Stimulated activated CD8-positive, alpha-beta memory T cell treated with anti-CD3 and anti-CD28 coated beads, Interleukin-4, amount 100 ng/mL, for 4 hours (primary cell): Measurements from ENCODE around the gene ELK4.
"Not testable (repeated sequence)": the region's sequence is repeated elsewhere in the genome, so short reads cannot be mapped to it uniquely, and the experiment has no call there.

Experiments used
- DNase-seq, 2 donors: peaks; one replicate each; pipeline ENCODE4 v3.0.0-alpha.2; 2020; ENCODE audit warnings: low read depth in 2 of 2, low spot score in 1 of 2

Gene ELK4

DNA sequence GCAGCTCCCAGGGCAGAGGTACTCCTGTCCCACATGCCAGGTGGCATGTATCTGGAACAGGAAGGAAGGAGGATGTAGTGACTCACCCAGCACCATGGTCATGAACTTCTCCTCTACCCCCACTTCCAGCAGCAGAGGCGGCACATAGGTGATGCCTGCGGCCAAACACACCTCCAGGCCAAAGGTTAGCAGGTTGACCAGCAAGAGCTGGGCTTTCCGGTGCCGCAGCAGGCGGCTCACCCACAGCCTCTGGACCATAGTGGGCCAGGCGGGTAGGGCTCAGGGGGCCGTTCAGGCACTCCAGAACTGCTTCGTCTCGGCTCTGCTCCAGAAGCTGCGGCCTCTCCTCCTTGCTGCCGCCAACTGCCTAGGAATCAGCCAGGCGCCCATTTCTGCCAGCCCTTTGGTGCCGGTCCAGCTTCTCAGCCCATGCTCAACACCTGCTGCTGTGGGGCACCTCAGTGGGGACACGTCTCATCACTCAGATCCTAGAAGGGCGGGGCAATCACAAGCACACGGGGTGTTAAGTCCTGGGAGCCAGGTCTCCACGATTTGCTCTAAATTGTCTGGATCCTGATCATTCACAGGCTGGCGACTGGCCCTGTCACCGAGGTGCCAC, 32.7 kb upstream of the ELK4 start:
- DNase-seq, result no peak

DNA sequence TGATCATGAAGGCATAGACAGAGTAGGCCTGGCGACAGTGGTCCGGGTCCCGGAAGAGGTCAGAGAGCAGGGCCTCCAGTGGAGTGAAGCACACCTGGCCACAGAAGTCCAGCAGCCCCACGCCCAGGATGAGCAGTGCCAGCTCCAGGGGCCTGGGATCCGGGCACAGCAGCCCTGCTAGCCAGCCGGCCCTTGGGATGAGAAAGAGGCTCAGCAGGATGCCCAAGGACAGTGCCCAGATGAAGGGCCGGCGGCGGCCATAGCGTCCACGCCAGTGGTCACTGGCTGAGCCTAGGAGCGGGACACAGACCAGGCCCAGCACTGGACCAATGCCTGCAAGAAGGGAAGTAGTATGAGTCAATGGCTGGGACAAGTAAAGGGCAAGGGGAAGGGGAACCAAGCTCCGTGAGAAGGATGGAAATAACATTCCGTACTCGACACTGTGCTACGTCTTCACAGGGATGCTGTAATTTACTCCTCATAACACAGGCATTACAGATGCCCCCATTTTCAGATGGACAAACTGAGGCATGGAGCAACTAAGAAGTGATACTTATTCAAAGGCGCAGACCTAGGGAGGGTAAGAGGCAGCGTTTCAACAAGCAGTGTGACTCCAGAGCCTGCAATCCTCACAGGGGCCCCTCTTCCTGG, 31.6 kb upstream of the ELK4 start:
- no peak for DNase-seq

DNA sequence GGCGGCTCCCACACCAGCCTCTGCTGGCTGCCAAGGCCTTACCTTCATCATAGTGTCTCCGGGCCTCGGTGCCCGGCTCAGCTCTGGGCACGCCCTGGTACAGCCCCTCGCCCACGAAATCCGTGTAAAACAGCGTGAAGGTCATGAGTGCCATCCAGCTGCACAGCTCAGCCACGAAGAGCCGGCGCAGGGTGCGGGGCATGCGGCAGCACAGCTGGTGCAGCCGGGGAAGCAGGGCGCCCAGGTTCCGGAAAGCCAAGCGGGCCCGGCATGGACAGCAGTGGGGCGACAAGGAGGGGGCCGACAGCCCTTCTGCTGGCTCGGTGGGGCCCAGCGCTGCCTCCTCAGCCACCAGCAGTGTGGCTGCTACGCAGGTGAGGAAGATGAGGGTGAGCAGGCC, 31.0 kb upstream of the ELK4 start:
- no peak for DNase-seq

DNA sequence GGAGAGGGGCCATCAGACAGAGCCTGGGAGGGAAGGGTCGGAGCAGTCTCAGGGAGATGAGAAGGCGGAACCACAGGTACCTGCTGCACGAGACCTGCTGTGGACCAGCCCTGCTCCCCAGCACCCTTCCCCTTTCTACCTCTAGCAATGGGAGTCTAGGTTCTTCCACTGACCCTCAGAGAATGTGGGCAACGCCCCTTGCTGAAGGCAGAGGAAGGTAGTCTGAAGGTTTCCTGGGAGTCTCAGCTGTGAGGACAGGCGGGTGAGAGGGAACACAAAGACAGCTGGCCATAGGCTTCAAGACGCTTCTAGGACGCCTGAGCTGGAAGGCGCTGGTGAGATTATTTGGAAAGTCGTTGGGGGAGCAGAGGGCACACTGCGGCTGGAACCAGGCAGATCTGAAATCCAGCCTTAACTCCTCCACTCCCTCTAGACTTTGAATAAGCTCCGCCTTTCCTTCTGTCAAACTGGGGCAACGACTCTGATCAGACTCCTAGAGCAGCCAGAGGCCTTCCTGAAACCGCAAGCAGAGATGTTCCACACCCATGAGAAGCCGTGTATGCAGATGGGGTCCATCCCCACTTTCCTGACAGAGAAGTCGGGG, 30.4 kb upstream of the ELK4 start:
- DNase-seq, result no peak

DNA sequence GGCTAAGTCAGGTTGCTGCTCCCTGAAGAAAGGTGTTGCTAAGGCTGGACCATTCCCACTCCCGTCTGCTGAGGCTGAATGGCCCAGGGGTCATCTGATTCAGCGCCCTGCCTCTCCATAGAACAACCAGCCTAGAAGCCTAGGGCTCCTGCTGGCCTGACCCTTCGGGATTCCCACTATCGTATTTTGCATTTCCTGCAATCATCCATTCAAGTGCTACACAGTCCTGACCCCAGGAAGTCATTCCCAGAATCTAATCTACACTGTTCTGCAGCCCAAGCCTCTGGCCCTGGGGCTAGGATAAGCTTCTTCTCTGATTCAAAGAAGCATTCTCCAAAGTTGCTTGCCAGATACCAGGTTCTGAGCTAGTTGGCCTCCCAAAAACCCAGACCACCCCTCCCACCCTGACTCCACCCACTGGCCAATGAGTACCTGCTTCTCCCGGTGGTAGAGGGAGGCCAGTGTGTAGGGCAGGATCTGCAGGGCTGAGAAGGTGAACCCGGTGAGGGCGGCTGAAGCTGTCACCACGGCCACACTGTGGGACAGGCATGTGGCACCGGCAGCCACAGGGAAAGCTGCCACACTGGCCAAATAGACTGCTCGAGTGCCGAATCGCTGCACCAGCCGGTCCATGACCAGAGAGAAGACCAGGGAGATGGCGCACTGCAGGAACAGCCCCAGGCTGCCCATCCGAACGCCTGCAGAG, 29.8 kb upstream of the ELK4 start:
- no peak for DNase-seq

DNA sequence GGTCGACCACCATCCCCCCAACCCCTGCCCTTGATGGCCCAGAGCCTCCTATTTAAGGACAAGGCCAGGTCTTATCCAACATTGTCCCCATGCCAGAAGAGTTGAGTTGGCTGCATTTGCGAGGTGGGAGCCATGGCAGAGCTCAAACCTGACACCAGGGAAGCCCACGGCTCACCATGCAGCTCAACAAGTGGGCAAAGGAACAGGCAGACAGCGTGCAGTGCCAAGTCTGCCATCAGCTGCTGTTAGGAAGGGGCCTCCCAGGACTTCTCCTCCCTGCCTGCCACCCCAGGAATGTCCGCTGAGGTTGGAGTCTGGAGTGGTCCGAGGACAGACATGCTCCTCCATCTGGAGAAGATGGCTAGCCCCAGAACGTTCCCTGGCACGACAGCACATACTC, 28.6 kb upstream of the ELK4 start:
- no peak for DNase-seq

DNA sequence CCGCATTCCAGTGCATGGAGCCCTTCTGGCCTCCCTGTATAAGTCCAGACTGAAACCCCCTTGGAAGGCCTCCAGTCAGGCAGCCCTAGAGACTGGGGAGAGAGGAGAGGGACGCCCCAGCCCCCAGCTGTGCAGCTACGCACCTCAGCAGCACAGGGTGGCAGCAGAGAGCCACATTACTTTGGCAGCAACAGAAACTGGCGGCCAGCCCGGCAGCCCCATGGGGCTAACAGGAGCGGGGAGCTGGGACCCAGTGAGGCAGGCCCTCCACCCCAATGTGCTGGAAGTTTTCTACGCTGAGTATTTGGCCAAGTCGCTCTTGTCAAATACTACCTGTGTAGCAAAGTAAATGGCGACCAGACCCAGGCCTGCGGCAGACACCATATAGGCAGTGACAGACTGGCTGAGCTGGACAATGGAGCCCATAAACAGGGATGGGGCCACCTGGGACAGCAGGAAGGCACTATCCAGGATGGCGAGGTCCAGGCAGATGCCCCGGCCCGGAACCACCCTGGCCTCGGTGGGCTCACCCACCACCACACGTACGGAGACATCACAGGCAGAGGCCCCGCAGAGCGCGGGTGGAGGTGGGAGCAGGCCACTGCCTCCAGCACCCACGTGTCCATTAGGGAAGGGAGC, 27.3 kb upstream of the ELK4 start:
- peak; percentile 41 to 54 for DNase-seq

DNA sequence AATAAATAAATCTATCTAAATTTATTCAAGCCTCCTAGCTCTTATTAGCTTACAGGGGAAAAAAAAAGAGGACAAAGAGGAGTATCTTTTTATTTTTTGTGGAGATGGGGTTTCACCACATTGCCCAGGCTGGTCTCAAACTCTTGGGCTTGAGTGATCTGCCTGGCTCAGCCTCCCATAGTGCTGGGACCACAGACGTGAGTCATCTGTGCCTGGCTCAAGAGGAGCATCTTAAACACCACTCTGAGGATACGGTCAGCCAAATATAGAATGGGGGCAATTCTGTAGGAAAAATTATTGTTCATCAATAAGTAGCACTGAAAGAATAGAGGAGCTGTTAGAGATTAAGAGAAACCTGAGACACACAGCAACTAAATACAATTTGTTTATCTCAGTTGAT, 24.4 kb upstream of the ELK4 start:
- no peak for DNase-seq

DNA sequence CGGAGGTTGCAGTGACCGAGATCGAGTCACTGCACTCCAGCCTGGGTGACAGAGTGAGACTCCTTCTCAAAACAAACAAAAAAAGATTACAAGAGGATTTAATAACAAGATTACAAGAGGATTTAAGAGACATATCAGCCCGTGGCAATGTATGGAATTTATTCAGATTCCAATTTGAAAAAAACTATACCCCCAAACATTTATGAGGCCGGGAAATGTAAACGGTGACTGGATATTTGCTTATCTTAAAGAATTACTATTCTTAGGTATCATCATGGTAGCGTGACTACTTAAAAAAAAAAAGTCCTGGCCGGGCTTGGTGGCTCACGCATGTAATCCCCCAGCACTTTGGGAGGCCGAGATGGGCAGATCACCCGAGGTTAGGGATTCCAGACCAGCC, 21.2 kb upstream of the ELK4 start:
- no peak for DNase-seq

DNA sequence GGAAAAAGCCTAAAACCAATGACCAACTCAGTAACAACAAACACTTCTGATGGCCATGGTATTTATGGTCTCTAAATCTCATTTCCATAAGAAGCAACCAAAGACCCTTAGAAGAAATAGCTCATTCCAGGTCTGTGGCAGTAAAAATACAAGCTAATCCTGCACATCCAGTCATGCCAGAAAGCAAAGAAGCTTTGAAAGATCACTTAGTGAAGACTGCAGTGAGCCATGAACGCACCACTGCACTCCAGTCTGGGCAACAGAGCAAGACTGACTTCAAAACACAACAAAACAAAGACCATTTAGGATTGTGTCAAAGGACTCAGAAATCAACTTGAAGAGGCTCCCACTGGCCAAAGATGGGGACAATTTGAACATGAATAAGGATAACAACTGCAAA, 18.4 kb upstream of the ELK4 start:
- no peak for DNase-seq

DNA sequence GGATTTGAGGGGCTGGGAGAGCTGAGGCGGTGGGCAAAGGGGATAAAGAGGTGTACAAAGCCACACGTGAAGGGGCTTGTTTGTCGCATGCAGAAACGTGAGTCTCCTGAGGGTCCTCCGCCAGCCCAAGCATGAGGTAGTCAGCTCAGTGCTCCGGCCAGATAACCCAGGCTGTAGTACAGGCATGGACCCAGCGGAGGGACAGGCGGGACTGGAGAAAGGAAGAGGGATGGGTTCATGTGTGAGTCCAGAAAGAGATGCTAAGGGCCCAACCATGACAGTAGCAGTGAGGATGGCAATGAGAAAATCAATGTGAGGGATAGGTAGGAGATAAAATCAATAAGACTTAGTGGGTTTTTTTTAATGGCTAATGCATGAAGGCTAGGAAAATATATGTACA, 13.7 kb upstream of the ELK4 start:
- DNase-seq, result no peak

DNA sequence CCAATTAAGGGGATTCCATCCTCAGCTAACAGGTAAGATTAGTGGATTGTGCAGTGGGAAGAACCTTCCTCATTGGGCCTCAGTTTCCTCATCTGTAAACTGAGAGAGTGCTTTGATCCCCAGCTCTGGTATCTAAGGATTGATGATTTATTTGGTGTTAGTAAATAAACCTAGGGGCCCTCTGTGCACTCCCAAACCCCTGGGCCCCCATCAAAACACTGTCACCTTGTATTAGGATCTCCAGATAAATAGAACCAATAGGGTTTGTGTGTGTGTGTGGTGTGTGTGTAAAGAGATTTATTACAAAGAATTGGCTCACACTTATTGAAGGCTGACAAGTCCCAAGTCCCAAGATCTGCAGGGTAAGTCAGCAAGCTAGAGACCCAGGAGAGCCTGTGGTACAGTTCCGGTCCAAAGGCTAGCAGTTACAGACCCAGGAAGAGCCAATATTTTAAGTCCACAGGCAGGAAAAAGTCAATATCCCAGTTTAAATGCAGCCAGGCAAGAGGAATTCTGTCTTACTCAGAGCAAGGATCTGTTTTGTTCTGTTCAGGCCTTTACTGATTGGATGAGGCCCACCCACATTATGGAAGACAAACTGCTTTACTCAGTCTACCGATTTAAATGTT, 11.0 kb upstream of the ELK4 start:
- DNase-seq, result no peak

DNA sequence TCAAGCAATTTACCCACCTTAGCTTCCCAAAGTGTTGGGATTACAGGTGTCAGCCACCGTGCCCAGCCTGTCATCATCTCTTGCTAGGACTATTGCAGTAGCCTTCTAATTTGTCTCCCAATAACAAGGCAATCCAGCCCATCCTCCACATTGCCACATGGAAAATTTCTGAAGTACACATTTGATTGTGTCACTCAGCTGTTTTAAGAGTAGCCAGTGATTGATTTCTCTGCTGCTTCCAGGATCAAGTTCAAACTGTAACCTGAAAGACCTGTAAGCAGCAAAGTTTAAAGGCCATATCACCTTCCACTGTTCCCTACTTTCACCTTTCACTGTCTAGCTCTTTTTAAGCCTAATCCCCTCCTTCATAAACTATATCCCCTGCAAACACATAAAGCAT, 7.8 kb upstream of the ELK4 start:
- DNase-seq, result no peak

DNA sequence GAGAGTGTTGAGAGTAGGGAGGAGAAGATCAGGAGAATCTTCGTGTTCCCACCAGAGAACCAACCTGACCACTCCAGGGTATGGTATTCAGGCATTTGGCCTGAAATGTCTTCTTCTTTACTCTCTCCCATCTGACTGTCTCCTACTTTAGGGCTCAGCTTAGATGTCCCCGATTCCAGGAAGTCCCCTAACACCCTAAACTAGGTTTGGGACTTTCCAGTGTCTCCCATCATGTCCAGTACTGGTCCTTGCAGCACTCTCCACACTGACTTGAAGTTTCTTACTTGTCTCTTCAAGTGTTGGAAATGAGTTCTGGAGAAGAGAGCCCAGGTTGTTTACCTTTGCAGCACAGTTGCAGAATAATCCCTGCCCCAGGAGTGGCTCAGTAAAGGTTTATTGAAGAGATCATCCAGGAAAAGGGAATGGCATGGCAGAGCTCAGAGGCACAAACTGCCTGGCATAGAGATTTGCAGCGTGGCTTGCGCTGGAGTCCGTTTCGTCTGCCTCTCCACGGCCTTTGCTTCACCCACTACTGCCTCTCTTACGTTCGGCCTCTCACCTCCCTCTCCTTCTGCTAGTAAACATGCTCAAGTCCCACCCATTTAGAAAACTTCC, 6.2 kb upstream of the ELK4 start:
- DNase-seq, result no peak

DNA sequence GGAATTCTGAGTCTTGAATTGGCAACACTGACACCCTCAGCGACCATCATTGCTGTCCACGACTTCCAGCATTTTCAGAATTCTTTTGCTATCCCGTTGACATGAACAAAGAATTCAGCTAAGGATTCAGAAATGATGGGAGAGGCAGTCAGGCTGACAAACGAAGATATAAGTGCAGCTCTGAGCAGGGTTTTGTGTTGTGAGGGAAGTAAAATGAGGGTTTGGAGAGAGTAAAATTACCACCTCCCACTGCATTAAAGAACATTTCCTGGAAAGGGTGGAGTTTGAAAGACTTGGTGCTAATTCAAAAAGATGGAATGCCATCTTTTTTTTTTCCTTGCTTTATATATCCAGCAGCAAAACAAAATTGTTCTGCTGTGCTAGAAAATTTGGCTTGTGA, 4.9 kb upstream of the ELK4 start:
- DNase-seq, result no peak

DNA sequence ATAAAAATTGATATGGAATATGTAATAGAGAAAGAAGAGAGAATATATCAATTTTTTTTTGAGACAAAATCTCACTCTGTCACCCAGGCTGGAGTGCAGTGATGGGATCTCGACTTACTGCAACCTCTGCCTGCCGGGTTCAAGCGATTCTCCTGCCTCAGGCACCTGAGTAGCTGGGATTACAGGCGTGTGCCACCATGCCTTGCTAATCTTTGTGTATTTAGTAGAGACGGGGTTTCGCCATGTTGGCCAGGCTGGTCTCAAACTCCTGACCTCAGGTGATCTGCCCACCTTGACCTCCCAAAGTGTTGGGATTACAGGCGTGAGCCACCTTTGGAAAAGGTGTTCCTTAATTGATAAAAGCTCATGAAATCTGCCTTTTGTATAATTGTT, 4.3 kb upstream of the ELK4 start:
- DNase-seq, result not testable (repeated sequence)

DNA sequence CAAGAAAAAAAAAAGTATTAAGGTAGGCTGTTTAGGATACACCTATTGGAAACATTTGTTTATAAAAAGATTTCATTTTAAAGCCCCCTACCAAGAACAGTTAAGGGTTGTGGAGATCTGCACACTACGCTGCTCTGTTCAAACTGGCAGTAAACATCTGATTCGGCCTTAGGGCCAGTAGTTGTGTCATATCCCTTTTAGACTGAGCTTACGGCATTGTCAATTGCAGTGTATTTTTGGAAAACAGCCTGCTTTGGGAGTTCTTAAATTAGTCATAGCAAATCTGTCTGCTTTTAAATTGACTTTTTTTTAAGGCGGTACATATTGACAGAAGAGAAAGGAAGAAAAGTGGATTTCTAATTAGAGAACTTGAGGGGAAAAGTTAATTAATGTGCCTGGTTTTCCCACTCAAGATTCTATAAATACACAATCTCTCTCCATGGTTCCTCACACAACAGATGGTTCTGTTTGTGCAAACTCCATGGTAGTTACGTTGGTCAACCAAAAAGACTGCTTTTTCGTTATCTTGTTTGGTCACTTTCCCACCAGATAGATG, 1.7 kb upstream of the ELK4 start:
- no peak for DNase-seq

DNA sequence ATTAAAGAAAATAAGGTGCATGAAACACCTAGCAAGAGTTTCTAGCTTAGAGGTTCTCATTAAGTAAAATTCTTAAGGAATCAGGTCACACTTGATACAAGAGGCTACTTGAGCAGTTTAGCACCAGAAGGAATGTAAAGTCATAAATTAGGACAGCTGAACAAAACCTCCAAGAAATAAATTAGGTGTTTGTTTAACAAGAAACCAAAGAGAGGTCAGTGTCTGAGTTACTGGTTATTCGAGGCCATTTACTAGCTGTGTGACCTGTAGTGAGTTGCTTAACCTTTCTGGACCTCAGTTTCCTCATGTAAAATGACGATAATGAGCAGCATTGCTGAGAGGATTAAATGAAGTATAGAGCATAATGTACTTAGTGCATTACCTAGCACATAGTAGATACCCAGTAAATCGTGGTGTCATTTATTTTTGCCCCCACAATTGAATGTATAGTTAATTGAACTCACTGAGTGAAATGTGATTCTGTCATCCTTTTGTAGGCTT, 908 bp upstream of the ELK4 start:
- DNase-seq, result no peak

DNA sequence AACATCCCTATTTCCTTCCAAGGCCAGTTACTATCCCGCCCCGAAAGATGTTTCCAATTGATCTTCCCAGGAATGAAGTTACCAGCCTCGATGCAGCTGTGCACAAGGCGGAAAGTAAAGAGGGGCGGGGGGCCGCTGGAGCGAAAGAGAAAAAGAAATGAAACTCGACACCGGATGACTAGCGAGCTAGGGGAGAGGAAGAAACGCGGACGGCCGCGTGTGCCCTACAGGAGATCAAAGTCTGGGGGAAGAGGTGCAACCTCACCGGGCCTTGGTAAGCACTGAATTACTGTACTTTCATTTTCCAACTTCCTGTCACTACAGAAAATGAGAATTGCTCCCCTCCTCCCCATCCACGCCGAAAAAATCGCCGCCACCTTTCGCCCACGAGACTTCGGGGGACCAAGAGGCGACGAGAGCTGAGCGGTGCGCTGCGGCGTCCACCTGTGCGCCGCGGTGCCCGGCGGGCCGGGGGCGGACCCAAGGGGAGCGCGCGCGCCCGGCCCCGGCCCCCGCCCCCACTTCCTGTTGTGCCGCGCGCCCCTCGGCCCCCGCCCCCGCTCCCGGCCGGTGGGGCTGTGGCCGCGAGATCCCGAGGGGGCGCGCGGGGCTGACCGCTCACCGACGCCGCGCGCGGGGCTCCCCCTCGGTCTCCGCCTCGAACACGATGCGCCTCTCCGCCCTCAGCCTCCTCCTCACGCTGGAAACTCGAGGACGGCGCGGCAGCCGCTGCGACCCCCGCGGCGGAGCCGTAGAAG, 622 bp downstream of the ELK4 start:
- peak; percentile 50 to 67 for DNase-seq

DNA sequence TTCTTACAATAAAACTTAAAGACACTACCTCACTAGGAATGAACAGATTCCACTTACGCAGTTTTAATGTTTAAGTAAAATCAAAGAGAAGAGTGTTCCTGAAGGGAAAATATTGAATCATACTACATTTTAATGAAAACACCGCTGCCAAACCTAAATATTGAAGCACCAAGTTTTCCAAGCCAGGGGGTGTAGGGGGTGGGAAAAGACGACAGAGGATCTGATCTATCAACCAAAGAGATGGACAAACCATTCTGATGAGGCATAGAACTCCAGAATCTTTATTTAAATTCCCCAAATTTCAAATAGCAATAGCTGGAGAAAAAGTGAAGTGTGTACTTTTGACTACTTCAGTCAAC, 1.2 kb downstream of the ELK4 start:
- no peak for DNase-seq
